ENCODE measurements around the gene PGAM2.

Gene PGAM2

DNA sequence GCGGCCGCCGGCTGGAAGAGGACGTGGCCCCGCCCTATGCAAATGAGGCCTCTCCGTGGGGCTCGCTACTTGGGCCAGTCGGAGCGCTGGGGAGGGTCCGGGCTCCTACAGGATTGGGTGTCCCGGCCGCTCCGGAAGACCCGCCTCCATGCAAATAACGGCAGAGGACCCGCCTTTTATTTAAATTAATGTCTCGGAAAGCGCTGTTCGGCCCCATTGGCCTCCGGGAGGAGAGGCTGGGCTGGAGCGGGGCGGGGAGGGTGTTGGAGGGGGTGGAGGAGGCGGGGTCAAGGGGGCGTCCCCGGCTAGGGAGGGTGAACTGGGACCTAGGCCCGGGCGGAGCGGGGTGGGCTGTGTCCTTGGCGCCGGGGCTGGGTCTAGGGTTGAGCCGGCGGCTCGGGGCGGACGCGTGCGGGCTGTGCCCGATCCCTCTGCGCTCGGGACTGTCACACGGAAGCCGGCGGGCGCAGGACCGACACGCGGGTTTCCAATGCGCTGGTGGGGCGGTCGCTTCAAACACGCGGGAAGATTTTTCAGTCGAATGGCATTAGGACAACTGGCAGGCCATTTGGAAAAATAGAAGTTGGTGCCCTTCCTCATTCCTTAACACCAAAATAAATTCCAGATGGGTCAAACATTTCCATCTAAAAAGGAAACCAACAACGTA lies 17.3 kb upstream of the PGAM2 start:
- peak; percentile 91 for FAIRE-seq

DNA sequence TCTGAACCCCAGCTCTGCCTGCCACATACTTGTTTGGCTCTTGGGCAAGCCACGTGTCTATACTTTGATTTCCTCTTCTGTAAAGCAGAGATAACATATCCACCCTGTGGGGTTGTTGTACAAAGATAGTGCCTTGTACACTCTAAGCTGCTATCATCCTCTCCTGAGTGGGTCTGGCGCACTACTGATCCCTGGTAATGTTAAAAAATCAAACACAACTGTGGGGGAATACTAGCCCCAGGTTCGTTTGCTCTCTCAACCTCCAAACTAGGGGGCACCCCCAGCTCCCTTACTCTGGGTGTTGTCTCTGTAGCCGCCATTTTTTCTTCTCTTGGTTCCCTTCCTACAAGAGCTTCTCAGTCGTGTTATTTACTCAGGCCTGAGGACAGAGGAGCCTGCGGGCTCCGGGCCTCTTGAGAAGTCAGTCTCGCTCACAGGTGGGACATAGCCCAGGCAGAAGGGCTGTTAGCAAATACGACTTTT lies 15.9 kb upstream of the PGAM2 start:
- FAIRE-seq: no peak

DNA sequence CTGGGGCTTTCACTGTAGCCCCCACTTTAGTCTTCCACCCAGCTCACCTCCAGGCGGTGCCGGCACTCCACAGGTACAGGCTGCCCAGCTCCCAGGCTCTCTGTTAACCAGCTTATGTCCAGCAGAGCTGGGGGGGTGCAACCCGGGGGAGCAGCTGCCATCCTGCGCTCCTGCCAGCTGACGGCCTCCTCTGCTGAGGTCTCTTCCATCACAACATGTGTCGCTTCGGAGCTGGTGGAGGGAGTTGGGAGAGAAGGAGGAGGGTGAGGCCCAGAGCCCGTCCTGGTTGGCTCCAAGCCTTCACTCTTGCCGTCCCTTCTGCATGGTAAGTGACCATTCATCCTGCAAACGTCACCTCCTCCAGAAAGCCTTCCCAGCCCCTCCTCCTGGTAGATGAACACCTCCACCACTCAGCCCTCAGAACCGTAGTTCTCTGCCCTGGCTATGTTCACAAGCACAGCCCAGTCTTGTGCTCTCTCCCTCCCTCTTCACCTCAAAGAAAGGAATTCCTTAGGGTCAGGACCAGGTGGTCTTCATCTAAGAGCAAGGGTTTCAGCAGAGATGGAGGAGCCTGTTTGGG lies 15.4 kb upstream of the PGAM2 start:
- no peak for FAIRE-seq

DNA sequence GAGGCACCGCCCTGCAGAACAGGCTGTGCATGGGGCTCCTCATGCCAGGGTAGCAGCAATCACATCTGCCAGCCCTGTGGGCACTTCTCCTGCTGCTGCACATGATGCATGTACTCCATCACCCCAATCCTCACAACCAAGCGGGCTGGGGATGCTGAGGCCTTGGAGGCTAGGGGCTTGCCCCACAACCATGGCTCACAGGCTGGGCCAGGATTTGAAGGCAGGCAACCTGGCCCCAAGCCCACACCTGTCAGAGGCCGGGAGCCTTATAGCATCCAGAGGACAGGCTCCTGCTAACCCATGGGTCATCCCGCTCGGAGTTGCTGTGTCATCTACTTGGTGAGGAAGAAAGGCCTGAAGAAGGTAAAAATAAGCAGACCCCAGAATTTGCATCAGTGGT lies 14.8 kb upstream of the PGAM2 start:
- no peak for FAIRE-seq

DNA sequence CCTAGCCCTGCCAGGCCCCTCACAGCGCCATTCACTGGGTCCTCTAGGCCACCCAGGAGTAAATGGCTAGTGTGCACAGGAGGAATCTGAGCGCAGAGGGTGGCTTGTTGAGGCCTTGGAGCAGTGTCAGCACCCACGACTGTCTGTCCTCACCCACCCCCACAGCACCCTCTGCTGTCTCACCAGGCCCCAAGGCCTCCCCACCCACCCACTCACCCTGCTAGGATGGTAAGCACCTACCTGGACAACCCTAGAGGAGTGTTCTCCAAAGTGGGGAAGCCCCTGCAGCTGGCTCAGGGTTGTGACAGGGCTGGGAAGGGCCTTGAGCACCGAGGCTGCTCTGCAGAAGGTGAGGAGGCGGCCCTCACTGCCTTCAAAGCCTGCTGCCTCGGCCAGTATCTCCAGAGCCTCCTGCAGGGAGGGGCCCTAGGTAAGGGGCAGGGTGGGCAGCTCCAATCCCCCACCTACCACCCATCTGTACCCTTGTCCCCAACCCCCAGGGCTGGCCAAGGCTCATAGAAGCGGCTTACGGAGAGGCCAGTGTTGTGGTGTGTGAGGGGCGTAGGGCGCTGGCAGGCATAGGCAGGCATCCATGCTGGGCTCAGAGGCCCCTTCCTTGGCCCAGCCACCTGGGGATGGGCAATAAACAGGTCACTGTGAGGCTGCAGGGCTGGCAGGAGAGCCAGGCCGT lies 14.1 kb upstream of the PGAM2 start:
- FAIRE-seq: no peak

DNA sequence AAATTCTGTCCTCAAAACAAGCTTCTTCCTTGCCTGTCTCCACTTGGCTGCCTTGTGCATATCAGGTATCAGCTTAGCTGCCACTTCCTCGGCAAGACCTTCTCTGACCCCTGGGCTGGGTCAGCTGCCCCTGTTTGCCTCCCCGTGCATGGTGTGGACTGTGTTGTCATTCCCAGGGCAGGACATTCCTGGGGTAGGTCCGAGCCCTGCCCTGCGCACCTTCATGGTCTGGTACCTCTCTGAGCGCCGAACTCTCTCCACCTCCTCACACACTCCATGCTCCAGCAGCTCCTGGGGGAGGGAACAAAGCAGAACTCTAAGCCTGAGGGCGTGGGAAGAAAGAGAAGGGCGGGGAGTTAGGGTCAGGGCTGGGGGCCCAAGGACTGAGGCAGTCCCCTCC lies 13.2 kb upstream of the PGAM2 start:
- no peak for FAIRE-seq

DNA sequence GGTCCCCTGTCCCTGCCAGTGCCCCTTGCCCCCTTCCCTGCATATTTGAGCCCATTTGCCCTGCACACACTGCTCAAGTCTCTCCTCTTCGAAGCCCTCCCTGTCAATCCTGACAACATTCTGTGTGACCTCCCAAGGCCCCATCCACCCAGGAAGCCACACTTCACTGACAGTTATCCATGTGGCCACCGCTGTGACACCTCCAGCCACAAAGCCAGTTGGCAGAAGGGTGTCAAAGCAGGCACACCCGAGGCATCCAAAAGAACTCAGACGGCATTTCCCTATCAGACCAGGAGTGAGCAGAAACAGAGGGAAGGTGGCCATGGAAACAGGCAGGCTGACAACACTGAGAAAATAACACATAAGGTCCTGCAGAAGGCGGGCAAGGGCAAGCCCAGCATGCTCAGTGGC lies 12.3 kb upstream of the PGAM2 start:
- no peak for FAIRE-seq

DNA sequence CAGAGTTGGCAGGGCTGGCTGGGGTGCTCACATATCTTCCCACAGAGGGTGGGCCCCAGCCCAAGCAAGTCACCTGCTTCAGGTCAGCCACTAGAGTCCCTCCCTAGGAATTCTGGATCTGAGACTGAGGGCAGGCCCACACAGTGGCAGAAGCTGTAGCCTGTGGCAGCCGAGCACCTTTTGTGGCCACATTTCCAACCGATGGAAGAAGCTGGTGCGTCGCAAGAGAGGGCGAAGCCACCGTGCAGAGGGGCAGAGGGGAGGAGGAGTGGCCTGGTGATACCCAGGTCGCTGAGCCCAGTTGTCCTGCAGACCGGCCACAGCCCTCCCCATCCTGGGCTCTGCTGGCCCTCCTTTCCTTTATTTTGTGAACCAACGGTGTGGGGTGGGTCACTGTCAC lies 11.7 kb upstream of the PGAM2 start:
- no peak for FAIRE-seq

DNA sequence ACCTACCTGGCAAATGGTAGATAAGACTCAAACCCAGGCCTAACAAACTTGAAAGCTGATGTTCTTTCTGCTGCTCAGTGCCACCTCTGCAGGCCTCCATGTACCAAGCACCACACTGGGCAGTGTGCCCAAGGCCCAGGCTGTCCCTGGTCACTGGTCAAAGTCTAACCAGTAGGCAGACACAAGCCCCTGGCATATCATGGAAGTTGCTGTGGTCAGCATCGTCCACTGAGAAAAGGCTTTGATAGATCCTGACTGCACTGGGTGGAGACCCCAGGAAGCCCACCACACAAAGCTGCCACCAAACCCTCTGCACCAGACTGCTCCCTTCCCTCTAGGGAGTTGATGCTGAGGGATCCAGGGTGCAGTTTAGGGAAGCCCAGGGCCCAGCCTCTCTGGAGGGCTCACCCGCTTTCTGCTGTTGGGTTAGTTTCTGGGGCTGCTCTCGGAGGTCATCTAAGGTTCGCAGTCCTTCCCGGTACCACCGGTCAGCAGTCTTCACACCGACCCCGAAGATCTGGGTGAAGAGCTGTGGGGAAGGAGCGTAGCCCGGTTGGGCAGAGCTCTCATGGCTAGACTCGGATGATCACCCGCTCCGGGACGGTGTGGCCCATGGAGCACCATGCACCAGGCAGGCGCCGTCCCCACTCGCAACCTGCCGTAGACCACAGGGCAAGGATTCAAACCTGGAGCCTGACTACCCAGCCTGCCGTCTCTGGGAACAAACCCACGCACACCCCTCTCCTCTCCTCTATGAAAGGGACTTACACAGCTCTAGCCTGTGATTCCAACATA lies 10.9 kb upstream of the PGAM2 start:
- no peak for FAIRE-seq

DNA sequence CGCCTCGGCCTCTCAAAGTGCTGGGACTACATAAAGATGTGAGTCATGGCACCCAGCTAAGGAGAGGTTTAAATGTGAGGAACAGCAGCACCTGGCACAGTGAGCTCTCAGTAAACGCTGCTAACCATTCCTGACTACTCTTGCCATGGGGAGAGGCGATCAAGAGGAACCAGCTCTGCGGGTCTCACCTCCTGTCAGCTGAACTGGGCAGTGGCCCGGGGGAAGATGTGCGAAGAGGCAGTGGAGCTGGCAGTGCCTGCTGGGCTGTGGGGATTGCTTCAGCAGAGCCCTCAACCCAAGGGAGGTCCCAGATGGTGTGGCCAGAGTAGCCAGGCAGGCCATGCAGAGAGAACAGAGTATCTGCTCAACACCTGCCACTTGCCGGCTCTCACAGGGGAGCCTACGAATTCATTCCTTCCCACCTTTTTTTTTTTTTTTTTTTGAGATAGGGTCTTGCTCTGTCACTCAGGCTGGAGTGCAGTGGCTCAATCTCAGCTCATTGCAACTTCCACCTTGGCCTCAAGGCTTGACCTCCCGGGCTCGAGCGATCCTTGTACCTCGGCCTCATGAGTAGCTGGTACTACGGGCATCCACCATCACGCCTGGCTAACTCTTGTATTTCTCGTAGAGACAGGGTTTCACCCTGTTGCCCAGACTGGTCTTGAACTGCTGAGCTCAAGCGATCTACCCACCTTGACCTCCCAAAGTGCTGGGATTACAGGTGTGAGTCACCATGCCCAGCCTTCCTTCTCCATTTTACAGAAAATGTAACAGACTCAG lies 10.1 kb upstream of the PGAM2 start:
- no peak for FAIRE-seq

DNA sequence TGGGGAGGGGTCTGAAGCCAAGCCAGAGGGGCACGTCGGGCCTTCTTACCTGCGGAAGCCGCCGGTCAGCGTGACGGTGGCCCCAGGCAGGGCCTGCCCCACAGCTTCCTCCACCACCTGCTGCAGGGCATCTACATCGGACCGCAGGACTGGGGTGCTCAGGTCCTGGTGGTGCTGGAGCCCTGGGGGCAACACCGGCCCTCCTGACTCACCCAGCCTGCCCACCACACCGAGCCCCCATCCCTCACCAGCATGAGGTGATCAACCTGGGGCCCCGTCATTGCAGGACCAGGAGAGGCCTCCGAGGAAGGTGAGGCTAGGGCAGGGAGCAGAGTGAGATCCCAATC lies 9.0 kb upstream of the PGAM2 start:
- no peak for FAIRE-seq

DNA sequence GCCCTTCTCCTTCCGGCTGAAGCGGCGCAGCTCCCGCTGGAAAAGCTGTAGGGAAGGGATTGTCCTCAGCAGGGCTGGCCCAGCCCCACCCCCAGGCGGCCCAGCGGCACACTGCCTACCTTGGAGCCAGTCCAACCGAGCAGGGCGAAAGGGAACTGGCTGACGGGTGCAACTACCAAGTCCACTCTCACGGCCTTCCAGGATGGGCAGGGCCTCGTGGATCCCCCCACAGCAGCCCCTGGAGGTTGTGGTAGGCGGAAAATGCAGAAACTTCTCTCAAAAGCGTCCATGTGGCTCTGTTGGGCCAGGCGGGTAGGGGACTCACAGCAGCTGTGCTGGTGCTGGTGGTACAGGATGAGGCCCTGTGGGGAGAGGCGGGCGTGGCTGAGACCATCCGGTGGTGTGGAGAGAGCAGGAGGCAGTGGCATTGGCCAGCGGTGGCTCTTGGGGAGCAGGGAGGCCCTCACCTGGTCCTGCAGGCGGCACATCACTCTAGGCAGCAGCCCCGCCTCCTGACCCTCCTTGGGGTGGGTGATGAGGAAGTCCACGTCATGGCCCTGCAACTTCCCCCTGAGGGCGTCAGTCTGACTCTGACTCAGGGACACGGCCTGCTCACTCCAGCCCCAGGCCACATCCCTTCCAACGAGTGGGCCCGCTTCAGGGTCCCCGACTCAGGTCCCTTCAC lies 8.4 kb upstream of the PGAM2 start:
- FAIRE-seq: no peak

DNA sequence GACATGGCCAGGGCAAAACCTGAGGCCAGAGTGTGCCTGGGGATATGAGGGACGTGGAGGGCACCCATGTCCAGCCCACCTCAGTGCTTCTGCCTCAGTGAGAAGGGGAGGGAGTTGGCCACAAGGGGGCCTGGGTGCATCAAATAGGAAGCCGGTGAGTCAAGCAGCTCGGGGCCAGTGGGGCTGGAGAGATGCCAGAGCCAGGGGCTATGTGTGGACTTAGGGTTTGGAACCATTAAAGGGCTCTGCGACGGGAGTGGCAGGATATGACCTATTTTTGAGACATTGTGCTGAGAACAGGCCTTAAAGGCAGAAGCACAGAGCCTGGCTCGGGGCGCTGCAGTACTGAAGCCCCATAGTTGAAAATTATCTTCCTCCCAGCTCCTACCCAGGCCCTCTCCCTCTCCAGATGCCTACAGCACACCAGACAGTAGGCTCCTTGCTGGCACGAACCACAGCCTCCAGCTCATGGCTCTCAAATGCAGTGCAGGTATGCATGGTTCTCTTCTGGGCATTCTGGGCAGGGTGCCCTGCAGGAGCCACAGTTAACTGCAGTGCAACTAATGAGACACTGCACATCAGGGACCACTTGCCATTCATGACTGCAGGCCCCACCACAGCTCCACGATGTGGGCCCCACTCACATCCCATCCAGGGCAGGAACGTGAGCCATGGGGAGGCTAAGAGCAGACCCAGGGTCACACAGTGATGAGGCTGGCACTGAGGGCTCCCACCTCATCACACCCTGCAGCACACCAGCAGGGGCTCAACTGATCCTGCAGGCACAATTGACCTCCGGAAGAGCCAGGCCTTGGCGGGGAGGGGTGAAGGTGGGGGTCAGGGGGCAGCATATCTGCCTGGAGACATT lies 7.2 kb upstream of the PGAM2 start:
- no peak for FAIRE-seq

DNA sequence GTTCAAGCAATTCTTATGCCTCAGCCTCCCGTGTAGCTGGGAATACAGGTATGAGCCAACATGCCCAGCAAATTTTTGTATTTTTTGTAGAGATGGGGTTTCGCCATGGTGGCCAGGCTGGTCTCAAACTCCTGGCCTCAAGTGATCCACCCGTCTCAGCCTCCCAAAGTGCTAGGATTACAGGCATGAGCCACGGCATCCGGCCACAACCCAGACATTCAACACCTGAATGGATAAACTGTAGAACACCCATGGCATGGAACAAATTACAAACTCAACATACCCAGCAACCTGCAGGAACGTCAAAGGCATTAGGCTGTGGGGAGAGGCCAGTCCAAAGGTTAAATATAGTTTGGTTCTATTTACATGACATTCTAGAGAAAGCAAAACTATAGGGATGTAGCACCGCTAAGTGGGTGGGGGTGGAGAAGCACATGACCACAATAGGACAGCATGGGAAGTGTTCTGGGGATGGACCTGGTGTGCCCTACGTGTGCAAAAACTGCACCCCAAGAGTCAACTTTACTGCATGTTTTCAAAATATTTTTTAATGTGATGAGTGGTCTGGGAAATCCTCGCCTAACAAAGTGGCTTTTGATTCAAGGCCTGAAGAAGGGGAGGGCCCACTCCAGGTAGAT lies 6.5 kb upstream of the PGAM2 start:
- no peak for FAIRE-seq

DNA sequence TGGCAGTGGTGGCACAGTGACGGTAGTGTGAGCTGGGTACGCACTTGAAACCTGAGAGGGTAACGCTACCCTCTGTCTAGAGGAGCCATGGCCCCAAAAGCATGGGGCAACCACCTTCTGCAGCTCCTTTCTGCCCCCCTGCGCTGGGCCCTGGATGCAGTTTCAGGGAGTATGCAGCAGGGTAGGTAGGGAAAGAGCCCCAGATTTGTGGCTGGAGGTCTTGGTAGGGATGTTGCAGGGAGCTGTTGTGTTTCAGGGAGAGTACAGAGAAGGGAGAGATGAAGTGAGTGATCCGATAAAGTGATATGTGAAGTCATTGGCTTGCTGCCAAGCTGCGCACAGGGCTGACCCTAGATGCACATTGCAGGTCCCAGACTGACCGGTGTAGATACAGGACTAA lies 2.7 kb upstream of the PGAM2 start:
- FAIRE-seq: no peak

DNA sequence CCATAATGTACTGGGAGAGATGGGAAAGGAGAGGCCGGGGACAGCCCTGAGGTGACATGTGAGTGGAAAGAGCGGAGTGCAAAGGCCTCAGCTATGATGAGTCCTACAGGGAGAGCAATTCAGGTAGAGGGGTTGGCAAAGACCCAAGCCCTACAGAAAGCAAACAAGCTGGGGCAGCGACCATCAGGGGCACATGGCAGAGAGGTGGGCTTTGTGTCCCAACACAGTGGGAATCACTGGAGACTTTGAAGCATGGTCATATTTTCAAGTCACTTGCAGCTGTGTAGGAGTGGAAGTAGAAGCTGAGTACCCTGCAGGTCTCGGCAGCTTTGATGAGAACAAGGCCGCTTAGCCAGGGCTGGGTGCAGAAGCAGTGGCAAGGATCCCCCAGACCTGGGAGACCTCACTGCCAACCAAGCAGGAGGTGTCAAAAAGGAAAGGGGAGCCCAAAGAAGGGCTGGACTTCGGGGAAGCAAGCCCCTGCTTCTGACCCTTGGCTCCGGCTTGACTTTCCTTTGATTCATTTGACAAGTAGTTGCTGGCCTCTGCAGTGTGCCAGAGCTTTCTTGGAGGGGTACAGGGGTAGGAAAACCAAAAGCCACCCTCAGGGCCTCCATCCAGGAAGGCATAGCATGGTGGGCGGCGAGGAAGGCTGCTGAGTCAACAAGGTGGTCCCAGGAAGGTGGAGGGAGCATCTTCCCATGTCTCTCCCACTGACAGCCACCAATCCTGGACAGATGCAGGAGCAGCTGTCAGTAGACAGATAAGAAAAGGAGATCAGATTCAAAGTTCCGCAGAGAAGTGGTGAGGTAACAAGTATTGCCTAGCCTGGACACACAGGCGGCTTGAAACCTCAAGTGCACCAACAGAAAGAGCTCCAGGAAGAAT lies 1.9 kb upstream of the PGAM2 start:
- no peak for FAIRE-seq

DNA sequence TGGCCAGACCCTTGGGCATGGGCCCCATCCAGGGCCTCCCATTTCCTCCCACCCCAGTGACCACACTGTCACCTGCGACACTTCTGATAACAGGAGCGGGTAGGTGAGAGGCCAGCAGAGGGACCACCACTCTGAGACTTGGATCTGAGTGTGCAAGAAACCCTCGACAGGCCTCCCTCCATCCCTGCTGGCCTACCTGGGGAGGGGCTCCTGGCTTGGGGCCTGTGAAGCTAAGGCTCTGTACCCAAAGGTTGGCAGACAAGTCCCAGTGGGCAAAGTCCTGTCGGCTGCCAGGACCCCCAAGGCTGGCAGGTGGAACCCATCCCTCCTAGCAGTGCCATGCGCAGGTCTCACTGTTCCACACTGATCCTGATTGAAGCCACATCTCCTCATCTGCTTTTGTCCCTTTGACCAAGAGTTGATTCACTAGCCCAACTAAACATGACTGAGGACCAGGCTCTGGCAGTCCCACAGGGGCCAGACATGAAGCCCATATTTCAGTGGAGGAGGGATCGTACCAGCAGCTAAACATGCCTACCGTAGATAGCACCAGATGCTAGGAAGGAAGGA lies 1.2 kb upstream of the PGAM2 start:
- FAIRE-seq: no peak

DNA sequence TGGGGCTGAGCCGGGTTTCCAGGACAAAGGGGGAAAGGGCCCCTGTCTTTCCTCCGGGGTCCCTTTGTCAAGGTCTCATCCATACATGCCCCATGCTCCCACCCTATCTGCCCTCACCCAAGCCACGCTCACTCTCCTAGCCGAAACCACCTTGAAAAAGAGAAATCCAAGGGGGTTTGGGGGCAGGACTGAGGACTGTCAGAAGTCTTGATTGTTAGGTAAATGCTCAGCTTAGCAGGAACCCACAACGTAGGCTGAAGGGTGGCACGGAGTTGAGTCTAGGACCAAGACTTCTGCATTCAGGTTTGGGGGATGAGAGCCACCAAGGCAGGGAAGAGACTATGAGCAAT lies 719 bp upstream of the PGAM2 start:
- no peak for FAIRE-seq

DNA sequence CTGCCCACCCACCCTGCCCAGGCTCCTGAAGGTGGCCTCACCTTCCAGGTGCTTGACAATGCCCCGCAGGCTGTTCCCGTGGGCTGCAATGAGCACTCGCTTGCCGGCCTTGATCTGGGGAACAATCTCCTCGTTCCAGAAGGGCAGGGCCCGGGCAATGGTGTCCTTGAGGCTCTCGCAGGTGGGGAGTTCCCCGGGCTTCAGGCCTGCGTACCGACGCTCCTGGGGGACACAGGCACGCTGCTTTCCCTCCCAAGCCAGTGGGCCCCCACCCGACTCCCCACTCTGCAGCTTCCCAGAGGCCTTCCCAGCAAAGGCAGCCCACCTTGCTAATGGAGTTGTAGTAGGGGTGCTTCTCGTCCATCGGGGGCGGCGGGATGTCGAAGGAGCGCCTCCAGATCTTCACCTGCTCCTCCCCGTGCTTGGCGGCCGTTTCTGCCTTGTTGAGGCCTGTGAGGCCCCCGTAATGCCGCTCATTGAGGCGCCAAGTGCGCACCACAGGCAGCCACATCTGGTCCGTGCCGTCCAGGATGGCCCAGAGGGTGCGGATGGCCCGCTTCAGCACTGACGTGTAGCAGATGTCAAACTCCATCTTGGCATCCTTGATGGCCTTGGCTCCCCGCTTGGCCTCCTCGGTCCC lies 456 bp downstream of the PGAM2 start:
- FAIRE-seq: no peak
